Stimulated activated naive CD8-positive, alpha-beta T cell treated with anti-CD3 and anti-CD28 coated beads, Interleukin-15, Interleukin-2, amounts not matched to agents 100 ng/mL and 50 ng/mL, for 24 hours (primary cell): ENCODE data around the gene ATOH8.

Experiments used
- H3K27ac Mint-ChIP-seq: one replicate; pipeline ENCODE4 v1.8.0; 2021; ENCODE audit warnings: mild to moderate bottlenecking, mixed read lengths
- H3K27me3 Mint-ChIP-seq: one replicate; pipeline ENCODE4 v1.8.0; 2021; ENCODE audit warnings: mixed read lengths
- H3K36me3 Mint-ChIP-seq: one replicate; pipeline ENCODE4 v1.8.0; 2021; ENCODE audit warnings: low read depth, mixed read lengths
- H3K4me1 Mint-ChIP-seq: one replicate; pipeline ENCODE4 v1.8.0; 2021; ENCODE audit warnings: low read depth, mixed read lengths
- H3K4me3 Mint-ChIP-seq: one replicate; pipeline ENCODE4 v1.8.0; 2021; ENCODE audit warnings: mild to moderate bottlenecking, mixed read lengths
- H3K9me3 Mint-ChIP-seq: one replicate; pipeline ENCODE4 v1.8.0; 2021; ENCODE audit warnings: mixed read lengths

ATOH8 gene

DNA sequence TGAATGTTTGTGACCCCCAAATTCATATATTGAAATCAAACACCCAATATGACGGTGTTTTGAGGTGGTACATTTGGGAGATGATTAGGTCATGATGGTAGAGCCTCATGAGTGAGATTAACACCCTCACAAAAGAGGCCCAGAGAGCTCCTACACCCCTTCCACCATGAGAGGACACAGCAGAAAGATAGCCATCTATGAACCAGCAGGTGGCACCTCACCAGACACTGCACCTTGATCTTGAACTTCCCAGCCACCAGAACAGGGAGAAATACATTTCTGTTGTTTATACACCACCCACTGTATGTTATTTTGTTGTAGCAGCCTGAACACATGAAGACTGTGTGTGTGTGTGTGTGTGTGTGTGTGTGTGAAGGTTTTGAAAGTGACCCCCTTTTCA is 76.9 kb downstream of the ATOH8 start:
- H3K4me3 Mint-ChIP-seq: no peak overlapping the region
- H3K4me1 Mint-ChIP-seq: peaks cover 34% of the 10 kb centered on the region
- H3K27ac Mint-ChIP-seq: no peak overlapping the region
- peaks cover 6% of the 10 kb centered on the region for H3K27me3 Mint-ChIP-seq
- H3K36me3 Mint-ChIP-seq: no peaks in the 10 kb centered on the region
- peaks cover 8% of the 10 kb centered on the region for H3K9me3 Mint-ChIP-seq

DNA sequence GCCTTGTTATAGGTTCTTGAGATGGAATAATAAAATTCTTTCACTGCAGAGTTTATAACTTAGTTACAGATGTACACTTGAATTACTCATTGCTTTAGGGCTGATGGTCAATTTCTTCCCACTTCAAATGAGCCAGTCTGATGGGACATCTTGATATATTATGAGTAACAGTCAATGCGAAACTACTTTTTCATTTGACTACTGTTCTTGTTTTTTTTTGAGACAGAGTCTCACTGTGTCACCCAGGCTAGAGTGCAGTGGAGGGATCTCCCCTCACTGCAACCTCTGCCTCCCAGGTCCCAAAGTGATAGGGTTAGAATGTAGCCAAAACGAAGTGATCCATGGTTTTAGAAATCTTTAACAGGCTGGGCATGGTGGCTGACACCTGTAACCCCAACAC is 77.9 kb downstream of the ATOH8 start:
- Mint-ChIP-seq H3K36me3 (no peaks in the 10 kb centered on the region), H3K27ac (no peak overlapping the region), H3K4me1 (peaks cover 34% of the 10 kb centered on the region), H3K9me3 (peaks cover 9% of the 10 kb centered on the region), H3K4me3 (no peak overlapping the region), H3K27me3 (peaks cover 6% of the 10 kb centered on the region)

DNA sequence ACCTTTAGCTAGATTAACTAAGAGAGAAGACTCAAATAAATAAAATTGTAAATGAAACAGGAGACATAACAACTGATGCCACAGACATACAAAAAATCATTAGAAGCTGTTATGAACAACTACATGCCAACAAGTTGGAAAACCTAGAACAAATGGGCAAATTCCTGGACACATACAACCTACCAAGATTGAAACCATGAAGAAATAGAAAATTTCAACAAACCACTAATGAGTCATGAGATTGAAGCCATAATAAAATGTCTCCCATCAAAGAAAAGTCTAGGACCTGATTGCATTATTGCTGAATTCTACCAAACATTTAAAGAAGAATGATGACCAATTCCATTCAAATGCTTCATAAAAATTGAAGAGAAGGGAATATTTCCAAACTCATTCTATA is 80.7 kb downstream of the ATOH8 start:
- H3K9me3 Mint-ChIP-seq: peaks cover 12% of the 10 kb centered on the region
- no peaks in the 10 kb centered on the region for H3K27me3 Mint-ChIP-seq
- H3K4me3 Mint-ChIP-seq: no peak overlapping the region
- peaks cover 23% of the 10 kb centered on the region for H3K4me1 Mint-ChIP-seq
- H3K27ac Mint-ChIP-seq: no peak overlapping the region
- no peaks in the 10 kb centered on the region for H3K36me3 Mint-ChIP-seq
